Activated B cell treated with CpG ODN at 0.5 μM for 24 hours (primary cell): ENCODE data around the gene PTPN4. TPM values are rescaled to one million over a fixed set of nuclear protein-coding genes. Genes with fewer than 3 reads are reported as not detected.

Experiments used
- ATAC-seq: fragments of 200-7000 bp; cut with Tn5 transposase; one replicate; pipeline ENCODE4 v1.10.0; 2021; ENCODE audit warnings: low read depth, mild to moderate bottlenecking, moderate library complexity
- CTCF ChIA-PET: fragments of 350-600 bp; sonication (Branson Sonifier 250); formaldehyde crosslinking; loops from one replicate; lab custom pipeline; 2021; ENCODE audit warnings: antibody characterized with exemption; lab: Charles Lee
- POLR2A ChIA-PET: fragments of 350-600 bp; sonication (Branson Sonifier 250); formaldehyde crosslinking; loops from one replicate; lab custom pipeline; 2021; ENCODE audit warnings: antibody characterized with exemption; lab: Charles Lee
- DNase-seq: peaks from one replicate; pipeline ENCODE4 v3.0.0; 2022
- H3K27ac Mint-ChIP-seq: one replicate; pipeline ENCODE4 v1.8.0; 2020; ENCODE audit warnings: mixed read lengths
- H3K27me3 Mint-ChIP-seq: one replicate; pipeline ENCODE4 v1.8.0; 2021; ENCODE audit warnings: mixed read lengths
- H3K36me3 Mint-ChIP-seq: one replicate; pipeline ENCODE4 v1.8.0; 2021; ENCODE audit warnings: low read depth, mixed read lengths
- H3K4me1 Mint-ChIP-seq: one replicate; pipeline ENCODE4 v1.8.0; 2021; ENCODE audit warnings: mixed read lengths
- H3K4me3 Mint-ChIP-seq: one replicate; pipeline ENCODE4 v1.8.0; 2020; ENCODE audit warnings: mild to moderate bottlenecking, mixed read lengths
- H3K9me3 Mint-ChIP-seq: one replicate; pipeline ENCODE4 v1.8.0; 2020; ENCODE audit warnings: mixed read lengths
- intact Hi-C: fragments of 100-400 bp; cut with micrococcal nuclease; formaldehyde crosslinking; loops from one replicate; pipeline ENCODE4 v1.15.1; 2024
- total RNA-seq: library from RNA; stranded (reverse); gene quantifications from 2 replicates; pipeline ENCODE4 v1.2.3, GENCODE V29; 2022
- TF ChIP-seq, protein P1 (sequence below): fragments of 200-600 bp; IDR thresholded peaks from one replicate; pipeline ENCODE4 v1.8.0; 2022; ENCODE audit warnings: antibody characterized with exemption, mild to moderate bottlenecking

The PTPN4 gene
- total RNA-seq, 1 donor from 2014 or later = 41.2 TPM

GRCh38 chr2:120013597-120014223 lies 254.0 kb downstream of the PTPN4 start:
- CTCF ChIA-PET = interaction anchor here (1.3 kb wide), 1 partner anchor 161 kb away, joined by 5 read pairs; no protein-coding TSS in a partner anchor
- Mint-ChIP-seq H3K36me3 (peaks cover under 1% of the 10 kb centered on the region), H3K27ac (peak overlapping the region; percentile 68)

DNA sequence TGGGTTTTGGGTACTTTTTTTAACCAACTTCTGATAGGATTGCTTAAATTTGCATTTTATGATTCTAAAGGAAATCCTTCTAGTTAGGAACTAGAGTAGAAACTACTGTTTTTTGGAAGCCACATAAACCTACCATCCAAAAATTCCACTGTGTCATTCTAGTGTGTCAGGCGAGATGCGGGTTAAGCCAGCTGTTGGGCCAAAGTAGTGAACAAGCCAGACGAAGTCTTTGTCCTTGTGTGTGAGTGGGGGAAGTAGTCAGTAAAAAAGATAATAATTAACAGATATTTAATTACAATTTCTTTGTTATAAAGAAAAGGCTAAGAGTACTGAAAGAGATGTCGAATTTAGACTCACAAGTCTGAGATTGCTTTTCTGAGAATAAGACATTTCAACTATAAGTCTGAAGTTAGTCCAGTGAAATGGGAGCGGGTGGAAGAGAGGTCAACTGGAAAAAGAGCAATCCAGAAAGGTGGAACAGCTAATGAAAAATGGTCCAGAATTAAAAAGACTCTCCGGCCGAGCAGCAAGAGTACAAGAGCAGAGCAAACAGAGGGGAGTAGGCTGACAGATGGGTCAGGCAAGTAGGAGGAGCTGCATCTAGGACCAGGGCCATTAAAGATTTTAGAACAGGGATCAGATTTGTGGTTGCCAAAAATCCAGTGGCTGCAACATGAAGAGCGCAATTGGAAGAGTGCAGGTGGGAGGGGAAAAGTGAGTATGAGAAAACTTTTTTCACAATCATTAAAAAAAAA lies 254.7 kb downstream of the PTPN4 start:
- Mint-ChIP-seq H3K27me3 (no peaks in the 10 kb centered on the region), H3K4me3 (peak overlapping the region; percentile 87), H3K4me1 (peaks cover 32% of the 10 kb centered on the region), H3K36me3 (peaks cover 6% of the 10 kb centered on the region), H3K9me3 (no peaks in the 10 kb centered on the region), H3K27ac (no peak overlapping the region)
- POLR2A ChIA-PET = interaction anchor here (1.9 to 2.2 kb wide), 2 partner anchors 162 to 254 kb away, joined by 14 to 19 read pairs; partner anchors contain the start of gene PTPN4
- intact Hi-C loops = loop anchor here (5.0 kb wide), 1 partner anchor 582 kb away; the partner anchor contains the start of gene TMEM37
- CTCF ChIA-PET = no interaction called here
- ATAC-seq = no peak
- DNase-seq = no peak
- TF ChIP-seq, protein P1, sequence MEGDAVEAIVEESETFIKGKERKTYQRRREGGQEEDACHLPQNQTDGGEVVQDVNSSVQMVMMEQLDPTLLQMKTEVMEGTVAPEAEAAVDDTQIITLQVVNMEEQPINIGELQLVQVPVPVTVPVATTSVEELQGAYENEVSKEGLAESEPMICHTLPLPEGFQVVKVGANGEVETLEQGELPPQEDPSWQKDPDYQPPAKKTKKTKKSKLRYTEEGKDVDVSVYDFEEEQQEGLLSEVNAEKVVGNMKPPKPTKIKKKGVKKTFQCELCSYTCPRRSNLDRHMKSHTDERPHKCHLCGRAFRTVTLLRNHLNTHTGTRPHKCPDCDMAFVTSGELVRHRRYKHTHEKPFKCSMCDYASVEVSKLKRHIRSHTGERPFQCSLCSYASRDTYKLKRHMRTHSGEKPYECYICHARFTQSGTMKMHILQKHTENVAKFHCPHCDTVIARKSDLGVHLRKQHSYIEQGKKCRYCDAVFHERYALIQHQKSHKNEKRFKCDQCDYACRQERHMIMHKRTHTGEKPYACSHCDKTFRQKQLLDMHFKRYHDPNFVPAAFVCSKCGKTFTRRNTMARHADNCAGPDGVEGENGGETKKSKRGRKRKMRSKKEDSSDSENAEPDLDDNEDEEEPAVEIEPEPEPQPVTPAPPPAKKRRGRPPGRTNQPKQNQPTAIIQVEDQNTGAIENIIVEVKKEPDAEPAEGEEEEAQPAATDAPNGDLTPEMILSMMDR = no peak

More at GRCh38 chr2:120013597-120014223, 254.0 kb downstream of the PTPN4 start:
- ATAC-seq (no peak), DNase-seq (no peak)
- TF ChIP-seq, protein P1 = no peak
- POLR2A ChIA-PET = interaction anchor here (1.4 to 2.2 kb wide), 4 partner anchors 163 to 254 kb away, joined by 5 to 19 read pairs (median 10); partner anchors contain the start of genes PTPN4 and TMEM185B
- Mint-ChIP-seq H3K9me3 (no peaks in the 10 kb centered on the region), H3K27me3 (no peaks in the 10 kb centered on the region), H3K4me1 (peaks cover 32% of the 10 kb centered on the region), H3K4me3 (peak overlapping the region; percentile 87)
- intact Hi-C loops = loop anchor here (1.0 to 5.0 kb wide), 8 partner anchors 8 to 647 kb away; partner anchors contain the start of genes C2orf76, DBI, PTPN4 and RALB

GRCh38 chr2:120016800-120017199 lies 257.1 kb downstream of the PTPN4 start:
- ATAC-seq (no peak), DNase-seq (no peak)
- ChIA-PET POLR2A (no interaction called here), CTCF (no interaction called here)
- TF ChIP-seq, protein P1 = no peak
- Mint-ChIP-seq H3K36me3 (peaks cover 17% of the 10 kb centered on the region), H3K27me3 (no peaks in the 10 kb centered on the region), H3K4me3 (no peak overlapping the region), H3K27ac (no peak overlapping the region), H3K4me1 (peaks cover 24% of the 10 kb centered on the region), H3K9me3 (no peaks in the 10 kb centered on the region)
- intact Hi-C loops = no loop called here

GRCh38 chr2:120017201-120017600 lies 257.5 kb downstream of the PTPN4 start:
- Mint-ChIP-seq H3K27ac (no peak overlapping the region), H3K36me3 (peaks cover 17% of the 10 kb centered on the region), H3K9me3 (no peaks in the 10 kb centered on the region), H3K4me3 (no peak overlapping the region), H3K4me1 (peaks cover 21% of the 10 kb centered on the region), H3K27me3 (no peaks in the 10 kb centered on the region)
- intact Hi-C loops = no loop called here
- ChIA-PET CTCF (no interaction called here), POLR2A (no interaction called here)
- ATAC-seq (no peak), DNase-seq (no peak)
- TF ChIP-seq, protein P1 = no peak

DNA sequence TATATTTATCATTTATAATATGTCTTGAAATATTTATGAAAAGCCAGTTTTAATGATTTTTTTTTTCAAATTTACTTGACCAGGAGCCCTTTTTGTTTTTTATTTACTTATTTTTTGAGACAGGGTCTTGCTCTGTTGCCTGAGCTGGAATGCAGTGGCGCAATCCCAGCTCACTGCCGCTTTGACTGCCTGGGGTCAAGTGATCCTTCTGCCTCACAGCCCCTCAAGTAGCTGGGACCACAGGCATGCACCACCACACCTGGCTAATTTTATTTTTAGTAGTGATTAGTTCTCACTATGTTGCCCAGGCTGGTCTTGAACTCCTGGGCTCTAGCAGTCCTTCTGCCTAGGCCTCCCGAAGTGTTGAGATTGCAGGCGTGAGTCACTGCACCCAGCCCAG lies 258.8 kb downstream of the PTPN4 start:
- no peak overlapping the region for H3K4me3 Mint-ChIP-seq
- peaks cover 14% of the 10 kb centered on the region for H3K4me1 Mint-ChIP-seq
- TF ChIP-seq, protein P1 = no peak
- DNase-seq = no peak
- ATAC-seq = no peak
- no peaks in the 10 kb centered on the region for H3K9me3 Mint-ChIP-seq
- peaks cover 25% of the 10 kb centered on the region for H3K36me3 Mint-ChIP-seq
- ChIA-PET CTCF (no interaction called here), POLR2A (no interaction called here)
- no peaks in the 10 kb centered on the region for H3K27me3 Mint-ChIP-seq
- intact Hi-C loops = no loop called here
- no peak overlapping the region for H3K27ac Mint-ChIP-seq
